ENCODE data around the gene SORL1. TPM values are rescaled to one million over a fixed set of nuclear protein-coding genes. Genes with fewer than 3 reads are reported as not detected.

Gene SORL1
- total and polyA plus RNA-seq, 2 of the 13 experiments (the other 11 are each of a cell fraction or from before 2014, with no cell fraction given) = 21.3 to 148 TPM

DNA sequence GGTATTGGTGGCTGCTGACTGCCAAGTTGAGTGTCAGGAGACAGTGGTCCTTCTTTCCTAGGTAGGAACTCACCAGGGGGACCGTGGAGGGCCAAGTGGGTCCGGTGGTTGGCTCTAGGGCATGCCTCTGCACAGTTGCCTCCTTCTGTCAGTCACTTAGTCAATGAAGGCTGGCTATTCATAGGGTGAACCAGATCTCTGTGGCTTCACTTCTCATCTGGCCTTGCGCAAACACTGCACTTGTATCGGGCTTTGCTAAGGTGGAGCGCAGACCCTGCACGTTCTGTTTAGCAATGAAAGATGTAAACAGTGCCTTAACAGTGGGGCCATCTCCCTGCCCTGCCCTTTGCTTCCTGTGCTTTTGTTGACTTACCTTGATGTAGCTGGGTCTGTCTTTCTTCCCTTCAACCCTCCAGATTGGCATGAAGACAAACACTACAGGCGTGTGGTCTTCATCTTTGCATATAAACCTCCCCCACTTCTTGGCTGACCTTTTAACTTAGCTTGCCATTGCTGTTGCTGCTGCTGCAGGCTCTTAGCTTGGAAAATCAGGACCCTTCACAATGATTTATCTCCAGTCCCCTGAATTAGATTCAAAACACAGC lies 7.4 kb downstream of the SORL1 start (continued):
- TF ChIP-seq, protein P1, sequence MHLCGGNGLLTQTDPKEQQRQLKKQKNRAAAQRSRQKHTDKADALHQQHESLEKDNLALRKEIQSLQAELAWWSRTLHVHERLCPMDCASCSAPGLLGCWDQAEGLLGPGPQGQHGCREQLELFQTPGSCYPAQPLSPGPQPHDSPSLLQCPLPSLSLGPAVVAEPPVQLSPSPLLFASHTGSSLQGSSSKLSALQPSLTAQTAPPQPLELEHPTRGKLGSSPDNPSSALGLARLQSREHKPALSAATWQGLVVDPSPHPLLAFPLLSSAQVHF (CRISPR knock-in tag; IDR thresholded peaks at IDR 0.05) = no peak
- no peak for TF ChIP-seq SRSF4 (IDR thresholded peaks at IDR 0.05; ENCODE audit: low read depth, low read length, poor library complexity, severe bottlenecking)
- peak; percentile 83 for TF ChIP-seq ZNF431 (CRISPR knock-in tag; IDR thresholded peaks at IDR 0.05; ENCODE audit: borderline replicate concordance, low read depth)
- TF ChIP-seq CC2D1A (CRISPR knock-in tag; IDR thresholded peaks at IDR 0.05) = no peak
- TF ChIP-seq ZFP82 (CRISPR knock-in tag; IDR thresholded peaks at IDR 0.05; ENCODE audit: borderline replicate concordance) = no peak
- no peak for TF ChIP-seq IKZF1 (IDR thresholded peaks at IDR 0.05)
- TF ChIP-seq, protein P2, sequence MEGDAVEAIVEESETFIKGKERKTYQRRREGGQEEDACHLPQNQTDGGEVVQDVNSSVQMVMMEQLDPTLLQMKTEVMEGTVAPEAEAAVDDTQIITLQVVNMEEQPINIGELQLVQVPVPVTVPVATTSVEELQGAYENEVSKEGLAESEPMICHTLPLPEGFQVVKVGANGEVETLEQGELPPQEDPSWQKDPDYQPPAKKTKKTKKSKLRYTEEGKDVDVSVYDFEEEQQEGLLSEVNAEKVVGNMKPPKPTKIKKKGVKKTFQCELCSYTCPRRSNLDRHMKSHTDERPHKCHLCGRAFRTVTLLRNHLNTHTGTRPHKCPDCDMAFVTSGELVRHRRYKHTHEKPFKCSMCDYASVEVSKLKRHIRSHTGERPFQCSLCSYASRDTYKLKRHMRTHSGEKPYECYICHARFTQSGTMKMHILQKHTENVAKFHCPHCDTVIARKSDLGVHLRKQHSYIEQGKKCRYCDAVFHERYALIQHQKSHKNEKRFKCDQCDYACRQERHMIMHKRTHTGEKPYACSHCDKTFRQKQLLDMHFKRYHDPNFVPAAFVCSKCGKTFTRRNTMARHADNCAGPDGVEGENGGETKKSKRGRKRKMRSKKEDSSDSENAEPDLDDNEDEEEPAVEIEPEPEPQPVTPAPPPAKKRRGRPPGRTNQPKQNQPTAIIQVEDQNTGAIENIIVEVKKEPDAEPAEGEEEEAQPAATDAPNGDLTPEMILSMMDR (CRISPR knock-in tag; IDR thresholded peaks at IDR 0.05) = no peak; the same call in 1 of the 2 replicates
- TF ChIP-seq ZNF558 (CRISPR knock-in tag; IDR thresholded peaks at IDR 0.05; ENCODE audit: borderline replicate concordance) = no peak
- TF ChIP-seq, protein P3, sequence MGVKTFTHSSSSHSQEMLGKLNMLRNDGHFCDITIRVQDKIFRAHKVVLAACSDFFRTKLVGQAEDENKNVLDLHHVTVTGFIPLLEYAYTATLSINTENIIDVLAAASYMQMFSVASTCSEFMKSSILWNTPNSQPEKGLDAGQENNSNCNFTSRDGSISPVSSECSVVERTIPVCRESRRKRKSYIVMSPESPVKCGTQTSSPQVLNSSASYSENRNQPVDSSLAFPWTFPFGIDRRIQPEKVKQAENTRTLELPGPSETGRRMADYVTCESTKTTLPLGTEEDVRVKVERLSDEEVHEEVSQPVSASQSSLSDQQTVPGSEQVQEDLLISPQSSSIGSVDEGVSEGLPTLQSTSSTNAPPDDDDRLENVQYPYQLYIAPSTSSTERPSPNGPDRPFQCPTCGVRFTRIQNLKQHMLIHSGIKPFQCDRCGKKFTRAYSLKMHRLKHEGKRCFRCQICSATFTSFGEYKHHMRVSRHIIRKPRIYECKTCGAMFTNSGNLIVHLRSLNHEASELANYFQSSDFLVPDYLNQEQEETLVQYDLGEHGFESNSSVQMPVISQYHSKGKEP (CRISPR knock-in tag; IDR thresholded peaks at IDR 0.05) = peak; percentile 62; the same call in 1 of the 2 replicates
- TF ChIP-seq CAMTA2 (CRISPR knock-in tag; IDR thresholded peaks at IDR 0.05; ENCODE audit: borderline replicate concordance) = no peak
- TF ChIP-seq ZNF75D (CRISPR knock-in tag; IDR thresholded peaks at IDR 0.05; ENCODE audit: borderline replicate concordance) = no peak
- TF ChIP-seq NR3C1 (CRISPR knock-in tag; IDR thresholded peaks at IDR 0.05) = no peak
- peak; percentile 79; the same call in 1 of the 2 replicates for TF ChIP-seq KLF11 (CRISPR knock-in tag; IDR thresholded peaks at IDR 0.05)
- TF ChIP-seq RBFOX2 (IDR thresholded peaks at IDR 0.05; ENCODE audit: low read depth, low read length) = peak; percentile 40; the same call in 1 of the 2 replicates
- TF ChIP-seq, protein P4, sequence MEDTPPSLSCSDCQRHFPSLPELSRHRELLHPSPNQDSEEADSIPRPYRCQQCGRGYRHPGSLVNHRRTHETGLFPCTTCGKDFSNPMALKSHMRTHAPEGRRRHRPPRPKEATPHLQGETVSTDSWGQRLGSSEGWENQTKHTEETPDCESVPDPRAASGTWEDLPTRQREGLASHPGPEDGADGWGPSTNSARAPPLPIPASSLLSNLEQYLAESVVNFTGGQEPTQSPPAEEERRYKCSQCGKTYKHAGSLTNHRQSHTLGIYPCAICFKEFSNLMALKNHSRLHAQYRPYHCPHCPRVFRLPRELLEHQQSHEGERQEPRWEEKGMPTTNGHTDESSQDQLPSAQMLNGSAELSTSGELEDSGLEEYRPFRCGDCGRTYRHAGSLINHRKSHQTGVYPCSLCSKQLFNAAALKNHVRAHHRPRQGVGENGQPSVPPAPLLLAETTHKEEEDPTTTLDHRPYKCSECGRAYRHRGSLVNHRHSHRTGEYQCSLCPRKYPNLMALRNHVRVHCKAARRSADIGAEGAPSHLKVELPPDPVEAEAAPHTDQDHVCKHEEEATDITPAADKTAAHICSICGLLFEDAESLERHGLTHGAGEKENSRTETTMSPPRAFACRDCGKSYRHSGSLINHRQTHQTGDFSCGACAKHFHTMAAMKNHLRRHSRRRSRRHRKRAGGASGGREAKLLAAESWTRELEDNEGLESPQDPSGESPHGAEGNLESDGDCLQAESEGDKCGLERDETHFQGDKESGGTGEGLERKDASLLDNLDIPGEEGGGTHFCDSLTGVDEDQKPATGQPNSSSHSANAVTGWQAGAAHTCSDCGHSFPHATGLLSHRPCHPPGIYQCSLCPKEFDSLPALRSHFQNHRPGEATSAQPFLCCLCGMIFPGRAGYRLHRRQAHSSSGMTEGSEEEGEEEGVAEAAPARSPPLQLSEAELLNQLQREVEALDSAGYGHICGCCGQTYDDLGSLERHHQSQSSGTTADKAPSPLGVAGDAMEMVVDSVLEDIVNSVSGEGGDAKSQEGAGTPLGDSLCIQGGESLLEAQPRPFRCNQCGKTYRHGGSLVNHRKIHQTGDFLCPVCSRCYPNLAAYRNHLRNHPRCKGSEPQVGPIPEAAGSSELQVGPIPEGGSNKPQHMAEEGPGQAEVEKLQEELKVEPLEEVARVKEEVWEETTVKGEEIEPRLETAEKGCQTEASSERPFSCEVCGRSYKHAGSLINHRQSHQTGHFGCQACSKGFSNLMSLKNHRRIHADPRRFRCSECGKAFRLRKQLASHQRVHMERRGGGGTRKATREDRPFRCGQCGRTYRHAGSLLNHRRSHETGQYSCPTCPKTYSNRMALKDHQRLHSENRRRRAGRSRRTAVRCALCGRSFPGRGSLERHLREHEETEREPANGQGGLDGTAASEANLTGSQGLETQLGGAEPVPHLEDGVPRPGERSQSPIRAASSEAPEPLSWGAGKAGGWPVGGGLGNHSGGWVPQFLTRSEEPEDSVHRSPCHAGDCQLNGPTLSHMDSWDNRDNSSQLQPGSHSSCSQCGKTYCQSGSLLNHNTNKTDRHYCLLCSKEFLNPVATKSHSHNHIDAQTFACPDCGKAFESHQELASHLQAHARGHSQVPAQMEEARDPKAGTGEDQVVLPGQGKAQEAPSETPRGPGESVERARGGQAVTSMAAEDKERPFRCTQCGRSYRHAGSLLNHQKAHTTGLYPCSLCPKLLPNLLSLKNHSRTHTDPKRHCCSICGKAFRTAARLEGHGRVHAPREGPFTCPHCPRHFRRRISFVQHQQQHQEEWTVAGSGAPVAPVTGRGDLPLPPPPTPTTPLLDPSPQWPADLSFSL (CRISPR knock-in tag; IDR thresholded peaks at IDR 0.05) = peak; percentile 22; the same call in 1 of the 2 replicates
- TF ChIP-seq, protein P5, sequence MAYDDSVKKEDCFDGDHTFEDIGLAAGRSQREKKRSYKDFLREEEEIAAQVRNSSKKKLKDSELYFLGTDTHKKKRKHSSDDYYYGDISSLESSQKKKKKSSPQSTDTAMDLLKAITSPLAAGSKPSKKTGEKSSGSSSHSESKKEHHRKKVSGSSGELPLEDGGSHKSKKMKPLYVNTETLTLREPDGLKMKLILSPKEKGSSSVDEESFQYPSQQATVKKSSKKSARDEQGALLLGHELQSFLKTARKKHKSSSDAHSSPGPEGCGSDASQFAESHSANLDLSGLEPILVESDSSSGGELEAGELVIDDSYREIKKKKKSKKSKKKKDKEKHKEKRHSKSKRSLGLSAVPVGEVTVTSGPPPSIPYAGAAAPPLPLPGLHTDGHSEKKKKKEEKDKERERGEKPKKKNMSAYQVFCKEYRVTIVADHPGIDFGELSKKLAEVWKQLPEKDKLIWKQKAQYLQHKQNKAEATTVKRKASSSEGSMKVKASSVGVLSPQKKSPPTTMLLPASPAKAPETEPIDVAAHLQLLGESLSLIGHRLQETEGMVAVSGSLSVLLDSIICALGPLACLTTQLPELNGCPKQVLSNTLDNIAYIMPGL (CRISPR knock-in tag; IDR thresholded peaks at IDR 0.05; ENCODE audit: borderline replicate concordance in 1 of 2, low read depth in 1 of 2) = peak in 1 of 2 experiments; percentile 90; a peak in 2 of 4 replicates

Measured in HepG2 (cell line).